Activated B cell treated with CpG ODN at 0.5 μM for 24 hours (primary cell): ENCODE data around the gene NXN. TPM values are rescaled to one million over a fixed set of nuclear protein-coding genes. Genes with fewer than 3 reads are reported as not detected.
"Not testable (repeated sequence)": the region's sequence is repeated elsewhere in the genome, so short reads cannot be mapped to it uniquely, and the experiment has no call there.

Source experiments
- ATAC-seq: fragments of 200-7000 bp; cut with Tn5 transposase; one replicate; pipeline ENCODE4 v1.10.0; 2021; ENCODE audit warnings: low read depth, mild to moderate bottlenecking, moderate library complexity
- CTCF ChIA-PET: fragments of 350-600 bp; sonication (Branson Sonifier 250); formaldehyde crosslinking; loops from one replicate; lab custom pipeline; 2021; ENCODE audit warnings: antibody characterized with exemption; lab: Charles Lee
- POLR2A ChIA-PET: fragments of 350-600 bp; sonication (Branson Sonifier 250); formaldehyde crosslinking; loops from one replicate; lab custom pipeline; 2021; ENCODE audit warnings: antibody characterized with exemption; lab: Charles Lee
- DNase-seq: peaks from one replicate; pipeline ENCODE4 v3.0.0; 2022
- H3K27ac Mint-ChIP-seq: one replicate; pipeline ENCODE4 v1.8.0; 2020; ENCODE audit warnings: mixed read lengths
- H3K27me3 Mint-ChIP-seq: one replicate; pipeline ENCODE4 v1.8.0; 2021; ENCODE audit warnings: mixed read lengths
- H3K36me3 Mint-ChIP-seq: one replicate; pipeline ENCODE4 v1.8.0; 2021; ENCODE audit warnings: low read depth, mixed read lengths
- H3K4me1 Mint-ChIP-seq: one replicate; pipeline ENCODE4 v1.8.0; 2021; ENCODE audit warnings: mixed read lengths
- H3K4me3 Mint-ChIP-seq: one replicate; pipeline ENCODE4 v1.8.0; 2020; ENCODE audit warnings: mild to moderate bottlenecking, mixed read lengths
- H3K9me3 Mint-ChIP-seq: one replicate; pipeline ENCODE4 v1.8.0; 2020; ENCODE audit warnings: mixed read lengths
- CTCF ChIP-seq: fragments of 200-600 bp; IDR thresholded peaks from one replicate; pipeline ENCODE4 v1.8.0; 2022; ENCODE audit warnings: antibody characterized with exemption, mild to moderate bottlenecking
- intact Hi-C: fragments of 100-400 bp; cut with micrococcal nuclease; formaldehyde crosslinking; loops from one replicate; pipeline ENCODE4 v1.15.1; 2024
- total RNA-seq: library from RNA; stranded (reverse); gene quantifications from 2 replicates; pipeline ENCODE4 v1.2.3, GENCODE V29; 2022

NXN gene
- total RNA-seq, 1 donor from 2014 or later = 0.22 TPM

GRCh38 chr17:973053-973452 is 6.5 kb downstream of the NXN start:
- H3K4me1 Mint-ChIP-seq = peaks cover 2% of the 10 kb centered on the region
- ATAC-seq = no peak
- no peak overlapping the region for H3K27ac Mint-ChIP-seq
- H3K36me3 Mint-ChIP-seq = no peaks in the 10 kb centered on the region
- POLR2A ChIA-PET = no interaction called here
- CTCF ChIA-PET = interaction anchor here (0.9 kb wide), 1 partner anchor 94 kb away, joined by 5 read pairs; no protein-coding TSS in a partner anchor
- H3K9me3 Mint-ChIP-seq = no peaks in the 10 kb centered on the region
- no peak for DNase-seq
- H3K4me3 Mint-ChIP-seq = no peak overlapping the region
- peaks cover 35% of the 10 kb centered on the region for H3K27me3 Mint-ChIP-seq
- intact Hi-C loops = no loop called here
- TF ChIP-seq CTCF = no peak

GRCh38 chr17:971861-972260 is 7.7 kb downstream of the NXN start:
- H3K36me3 Mint-ChIP-seq, CTCF ChIA-PET: not testable (repeated sequence)

GRCh38 chr17:970364-970763 is 9.2 kb downstream of the NXN start:
- intact Hi-C loops = no loop called here
- Mint-ChIP-seq H3K36me3 (no peaks in the 10 kb centered on the region), H3K9me3 (no peaks in the 10 kb centered on the region), H3K27ac (no peak overlapping the region), H3K27me3 (peaks cover 18% of the 10 kb centered on the region), H3K4me1 (no peaks in the 10 kb centered on the region), H3K4me3 (no peak overlapping the region)
- no peak for ATAC-seq
- DNase-seq = no peak
- ChIA-PET CTCF (no interaction called here), POLR2A (no interaction called here)
- no peak for TF ChIP-seq CTCF

More at GRCh38 chr17:971861-972260, 7.7 kb downstream of the NXN start:
- DNase-seq, intact Hi-C loops, H3K4me1 Mint-ChIP-seq, H3K27ac Mint-ChIP-seq, H3K9me3 Mint-ChIP-seq, ATAC-seq, H3K4me3 Mint-ChIP-seq: not testable (repeated sequence)
- H3K27me3 Mint-ChIP-seq = peaks cover 25% of the 10 kb centered on the region
- POLR2A ChIA-PET = interaction anchor here (0.5 kb wide), 1 partner anchor 12 kb away, joined by 4 read pairs; no protein-coding TSS in a partner anchor

- ChIA-PET POLR2A (no interaction called here), CTCF (no interaction called here)
- no peak for TF ChIP-seq CTCF
- Mint-ChIP-seq H3K9me3 (no peaks in the 10 kb centered on the region), H3K27me3 (peaks cover 18% of the 10 kb centered on the region), H3K4me1 (no peaks in the 10 kb centered on the region), H3K4me3 (no peak overlapping the region), H3K36me3 (no peaks in the 10 kb centered on the region), H3K27ac (no peak overlapping the region)
- no peak for DNase-seq
- intact Hi-C loops = no loop called here
- no peak for ATAC-seq
Measured at GRCh38 chr17:969811-970355, 9.7 kb downstream of the NXN start.

- H3K4me3 Mint-ChIP-seq = no peak overlapping the region
- POLR2A ChIA-PET = no interaction called here
- H3K27ac Mint-ChIP-seq = no peak overlapping the region
- ATAC-seq (no peak), DNase-seq (no peak)
- intact Hi-C loops = no loop called here
- no peak for TF ChIP-seq CTCF
- CTCF ChIA-PET = no interaction called here
- H3K36me3 Mint-ChIP-seq = no peaks in the 10 kb centered on the region
- no peaks in the 10 kb centered on the region for H3K9me3 Mint-ChIP-seq
- peaks cover 18% of the 10 kb centered on the region for H3K27me3 Mint-ChIP-seq
- H3K4me1 Mint-ChIP-seq = no peaks in the 10 kb centered on the region
Measured at GRCh38 chr17:968812-969730, 10.5 kb downstream of the NXN start.
